K562 (cell line): ENCODE results near the gene HMGN5. TPM values are rescaled to one million over a fixed set of nuclear protein-coding genes. Genes with fewer than 3 reads are reported as not detected.

Experiments used
- ATAC-seq: fragments of 200-7000 bp; cut with Tn5 transposase; 3 replicates; pipeline ENCODE4 v1.9.1; 2020; ENCODE audit warnings: moderate library complexity
- BruUV-seq: library from RNA; stranded (reverse); fragments of 400-500 nt; replicated peaks from 2 replicates; lab custom pipeline; 2021; lab: Mats Ljungman, UMichigan
- CTCF ChIA-PET: fragments of 300-600 bp; formaldehyde crosslinking; extraction: SDS; loops from one replicate; lab custom pipeline; 2021; ENCODE audit warnings: low intra/inter-chr PET ratio; lab: Yijun Ruan, JAX
- POLR2A ChIA-PET: fragments of 300-600, 350-650 bp; sonication (Branson Sonifier 250); formaldehyde crosslinking; extraction: SDS; loops from one replicate; lab custom pipeline; 2021; ENCODE audit warnings: antibody characterized with exemption, inconsistent platforms; lab: Yijun Ruan, JAX
- DNase-seq, 4 experiments: peaks; one replicate each; pipeline versions ENCODE4 v3.0.0 to v3.0.0-alpha.2; 2011 to 2018; ENCODE audit warnings: low spot score in 3 of 4, mixed read lengths in 3 of 4; ENCODE audit errors: extremely low read depth in 1 of 4
- FAIRE-seq: peaks from 2 replicates; lab custom pipeline; 2011; peaks lifted over from hg19 to GRCh38; lab: Jason Lieb, UNC
- H2AFZ ChIP-seq: 2 replicates; pipeline ENCODE4 v1.6.0; 2011; ENCODE audit warnings: low read depth, low read length, control low read depth, inconsistent platforms
- H3K27ac ChIP-seq: fragments of 200-600 bp; 3 replicates; pipeline ENCODE4 v1.8.0; 2011; ENCODE audit warnings: low read depth, mild to moderate bottlenecking, control low read depth, inconsistent platforms, low read length, moderate library complexity, mixed read lengths; ENCODE audit errors: extremely low read depth
- H3K27me3 ChIP-seq, 2 experiments: fragments of 300-600 bp in 1 of 2; 2 replicates in 1 of 2; 3 replicates in 1 of 2; pipeline versions ENCODE4 v1.6.0 to v1.8.0; 2011; ENCODE audit warnings: inconsistent platforms in 2 of 2, low read length in 2 of 2, mild to moderate bottlenecking in 1 of 2, mixed read lengths in 1 of 2, moderate library complexity in 1 of 2; ENCODE audit not compliant: control insufficient read depth in 2 of 2, insufficient read depth in 2 of 2
- H3K36me3 ChIP-seq: fragments of 300-600 bp; 3 replicates; pipeline ENCODE4 v1.8.0; 2011; ENCODE audit warnings: mild to moderate bottlenecking, low read length, inconsistent platforms; ENCODE audit not compliant: control insufficient read depth, insufficient read depth
- H3K4me1 ChIP-seq, 2 experiments: fragments of 200-600 bp in 1 of 2; replicated peaks in 1 of 2; 2 replicates in 1 of 2; 3 replicates in 1 of 2; pipeline versions ENCODE4 v1.5.1 to v1.8.0; 2011; ENCODE audit warnings: inconsistent platforms in 2 of 2, low read length in 2 of 2, mild to moderate bottlenecking in 1 of 2, mixed read lengths in 1 of 2, moderate library complexity in 1 of 2; ENCODE audit not compliant: control insufficient read depth in 2 of 2, insufficient read depth in 2 of 2
- H3K4me2 ChIP-seq: 2 replicates; pipeline ENCODE4 v1.6.1; 2011; ENCODE audit warnings: low read length, control low read depth, inconsistent platforms, mixed read lengths; ENCODE audit not compliant: insufficient read depth
- H3K4me3 ChIP-seq: fragments of 200-600 bp; sonication (generic), shearing (Covaris generic); 2 replicates; pipeline ENCODE4 v1.5.1; 2016; ENCODE audit warnings: control low read depth, inconsistent platforms
- H3K79me2 ChIP-seq: fragments of 200-600 bp; 3 replicates; pipeline ENCODE4 v1.8.0; 2011; ENCODE audit warnings: low read length, inconsistent platforms; ENCODE audit not compliant: control insufficient read depth, insufficient read depth
- H3K9ac ChIP-seq, 2 experiments: 2 replicates each; pipeline versions ENCODE4 v1.6.0 to v1.6.1; 2011; ENCODE audit warnings: low read depth in 2 of 2, low read length in 2 of 2, control low read depth in 1 of 2, inconsistent platforms in 1 of 2, mild to moderate bottlenecking in 1 of 2, mixed read lengths in 1 of 2; ENCODE audit not compliant: insufficient read depth in 1 of 2
- H3K9me1 ChIP-seq: one replicate; pipeline ENCODE4 v1.6.0; 2011; ENCODE audit warnings: inconsistent platforms, mild to moderate bottlenecking, low read length, moderate library complexity; ENCODE audit not compliant: control insufficient read depth, insufficient read depth
- H3K9me3 ChIP-seq: replicated peaks from 2 replicates; pipeline ENCODE4 v1.5.1; 2011; ENCODE audit warnings: low read depth, low read length, inconsistent platforms; ENCODE audit not compliant: control insufficient read depth, insufficient read depth
- H4K20me1 ChIP-seq: replicated peaks from 2 replicates; pipeline ENCODE4 v1.6.1; 2011; ENCODE audit warnings: low read length, inconsistent platforms, mixed read lengths; ENCODE audit not compliant: control insufficient read depth, insufficient read depth
- ATF7 ChIP-seq: fragments of 450-650 bp; IDR thresholded peaks from 2 replicates; pipeline ENCODE4 v1.7.1; 2014; ENCODE audit warnings: mild to moderate bottlenecking, moderate library complexity
- BACH1 ChIP-seq: fragments of 200-800 bp; sonication (Bioruptor generic); IDR thresholded peaks from 2 replicates; pipeline ENCODE4 v1.6.1; 2016; ENCODE audit warnings: missing genetic modification characterization, missing compliant biosample characterization
- BRF1 ChIP-seq: IDR thresholded peaks from 3 replicates; pipeline ENCODE4 v1.6.1; 2011; ENCODE audit warnings: borderline replicate concordance, mild to moderate bottlenecking; ENCODE audit not compliant: insufficient read length; ENCODE audit errors: extremely low read depth
- CCNT2 ChIP-seq: IDR thresholded peaks from 2 replicates; pipeline ENCODE4 v1.6.1; 2011; ENCODE audit warnings: borderline replicate concordance, low read depth, mild to moderate bottlenecking, moderate library complexity, mixed read lengths, low read length; ENCODE audit not compliant: insufficient read length; ENCODE audit errors: extremely low read depth
- CREB1 ChIP-seq, 2 experiments: sonication (generic) in 1 of 2; formaldehyde crosslinking in 1 of 2; IDR thresholded peaks; 2 replicates each; pipeline versions ENCODE4 v1.6.1 to v1.8.0; 2012 to 2022; ENCODE audit warnings: inconsistent platforms in 1 of 2, mild to moderate bottlenecking in 1 of 2, missing genetic modification reagents in 1 of 2, moderate library complexity in 1 of 2
- EWSR1 ChIP-seq: fragments of 450-650 bp; IDR thresholded peaks from 2 replicates; pipeline ENCODE4 v1.6.1; 2018; ENCODE audit warnings: borderline replicate concordance, mild to moderate bottlenecking, low read depth, moderate library complexity; ENCODE audit not compliant: partially characterized antibody
- FOXM1 ChIP-seq, 2 experiments: fragments of 450-650 bp in 1 of 2; sonication (generic) in 1 of 2; formaldehyde crosslinking in 1 of 2; IDR thresholded peaks; 2 replicates each; pipeline versions ENCODE4 v1.6.1 to v1.9.0; 2017 to 2022; ENCODE audit warnings: low read depth in 2 of 2, mild to moderate bottlenecking in 2 of 2, missing genetic modification reagents in 1 of 2, moderate library complexity in 1 of 2
- HIVEP1 ChIP-seq: fragments of 250-450 bp; sonication (Bioruptor Pico); IDR thresholded peaks from 2 replicates; pipeline ENCODE4 v1.4.0; 2020; ENCODE audit warnings: mild to moderate bottlenecking
- JUNB ChIP-seq: fragments of 450-650 bp; formaldehyde crosslinking; conservative IDR thresholded peaks from 2 replicates; pipeline ENCODE4 v1.4.0; 2020; ENCODE audit warnings: mild to moderate bottlenecking
- NBN ChIP-seq: fragments of 450-650 bp; IDR thresholded peaks from 2 replicates; pipeline ENCODE4 v1.6.1; 2016; ENCODE audit warnings: low read depth, mild to moderate bottlenecking
- RAD21 ChIP-seq, 2 experiments: fragments of 250-450 bp in 1 of 2; fragments of 450-650 bp in 1 of 2; sonication (Bioruptor Pico) in 1 of 2; formaldehyde crosslinking in 1 of 2; IDR thresholded peaks in 1 of 2; conservative IDR thresholded peaks in 1 of 2; 2 replicates each; pipeline versions ENCODE4 v1.4.0 to v1.8.0; 2020 to 2022; ENCODE audit warnings: mild to moderate bottlenecking in 2 of 2, moderate library complexity in 1 of 2
- RAD51 ChIP-seq: fragments of 450-650 bp; IDR thresholded peaks from 2 replicates; pipeline ENCODE4 v1.7.1; 2016; ENCODE audit warnings: low read depth, mild to moderate bottlenecking, borderline replicate concordance
- SMARCA5 ChIP-seq: fragments of 450-650 bp; IDR thresholded peaks from 2 replicates; pipeline ENCODE4 v1.6.1; 2016
- WHSC1 ChIP-seq: IDR thresholded peaks from one replicate; pipeline ENCODE4 v1.6.1; 2012; ENCODE audit warnings: low read length, control low read depth, inconsistent platforms
- ZC3H11A ChIP-seq: IDR thresholded peaks from 2 replicates; pipeline ENCODE4 v1.6.1; 2012; ENCODE audit warnings: low read depth, low read length, improper control_type of control experiment
- ZEB2 ChIP-seq: fragments of 450-650 bp; IDR thresholded peaks from 2 replicates; pipeline ENCODE4 v1.6.1; 2016
- ZNF57 ChIP-seq: fragments of 450-650 bp; formaldehyde crosslinking; IDR thresholded peaks from 2 replicates; pipeline ENCODE4 v1.4.0; 2020; ENCODE audit warnings: mild to moderate bottlenecking, moderate library complexity
- whole genome bisulfite sequencing: fragments of 100-300 bp; shearing (Covaris generic); methylation state at CpG from one replicate; pipeline ENCODE4 v1.1.6; 2016; ENCODE audit warnings: low coverage, mixed read lengths; ENCODE audit not compliant: insufficient coverage; ENCODE audit errors: missing lambda C conversion rate; 5-methylcytosine and 5-hydroxymethylcytosine counted together
- in situ Hi-C: fragments of 300-500 bp; cut with MboI; formaldehyde crosslinking; loops from 4 replicates; pipeline ENCODE4 v1.15.0; 2018; ENCODE audit warnings: inconsistent platforms, mixed read lengths
- intact Hi-C: fragments of 100-400 bp; cut with micrococcal nuclease; formaldehyde crosslinking; loops from 2 replicates; pipeline ENCODE4 v1.14.2; 2022
- polyA plus RNA-seq, 8 experiments: library from polyadenylated mRNA; depleted of rRNA in 4 of 8; stranded (reverse) in 5 of 8; unstranded in 3 of 8; fragments of >200 nt; fragmentation: Nextera tagmentation in 2 of 8; fragmentation: Illumina TruSeq in 1 of 8; extraction: Ambion mirVana in 2 of 8; extraction: Trizol in 1 of 8; gene quantifications; 2 replicates each; pipeline versions ENCODE4 v1.2.1 to v1.2.3, GENCODE V29; 2011 to 2014; ENCODE audit warnings: inconsistent platforms in 1 of 8, missing spikeins in 1 of 8
- total RNA-seq, 7 experiments: library from RNA; depleted of rRNA in 6 of 7; stranded (reverse); fragments of >200 nt in 6 of 7; fragmentation: Illumina TruSeq in 2 of 7; extraction: Trizol in 2 of 7; gene quantifications; 2 replicates each; pipeline versions ENCODE4 v1.2.1 to v1.2.3, GENCODE V29; 2011 to 2021; ENCODE audit warnings: low replicate concordance in 1 of 7
- TF ChIP-seq, protein P1 (sequence below): fragments of 250-450 bp; sonication (Bioruptor Pico); IDR thresholded peaks from 2 replicates; pipeline ENCODE4 v1.8.0; 2021; ENCODE audit warnings: moderate library complexity, mild to moderate bottlenecking, inconsistent platforms

Gene HMGN5
- total and polyA plus RNA-seq, 9 of the 15 experiments (the other 6 are each of a cell fraction or from before 2014, with no cell fraction given) = 2.5 to 56.1 (median 7.0) TPM

DNA sequence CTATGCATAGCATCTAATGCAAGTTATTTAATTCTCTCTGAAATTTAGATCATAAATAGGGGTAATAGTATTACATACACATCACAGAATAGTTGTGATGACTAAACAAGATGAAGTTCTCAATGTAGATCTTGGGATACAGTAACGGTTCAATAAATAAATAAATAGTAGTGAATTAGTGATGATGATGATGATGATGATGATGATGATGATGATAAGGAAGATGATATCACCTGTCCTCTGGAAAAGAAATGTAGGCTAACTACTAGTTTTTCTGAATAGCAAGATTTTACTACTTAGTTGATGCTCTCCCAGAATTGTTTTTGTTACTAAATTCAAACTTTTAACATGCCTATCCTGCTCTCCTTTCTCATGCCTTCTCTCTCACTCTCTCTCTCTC is 30.5 kb upstream of the HMGN5 start:
- Histone ChIP-seq H3K4me3 (no peak overlapping the region), H3K9ac (no peak overlapping the region), H3K79me2 (no peaks in the 10 kb centered on the region), H3K4me2 (no peak overlapping the region), H4K20me1 (no peaks in the 10 kb centered on the region), H3K4me1 (no peaks in the 10 kb centered on the region; a peak in 3 of 5 replicates), H3K36me3 (no peaks in the 10 kb centered on the region), H2AFZ (no peak overlapping the region), H3K9me1 (no peaks in the 10 kb centered on the region), H3K27me3 (no peaks in the 10 kb centered on the region), H3K9me3 (no peaks in the 10 kb centered on the region), H3K27ac (no peak overlapping the region)
- ATAC-seq = no peak
- intact Hi-C loops (no loop called here), in situ Hi-C loops (no loop called here)
- no peak for TF ChIP-seq JUNB
- TF ChIP-seq NBN = no peak
- no peak for TF ChIP-seq HIVEP1 (CRISPR knock-in tag)
- no peak for TF ChIP-seq ZC3H11A
- no peak for TF ChIP-seq CREB1 (IDR thresholded peaks at IDR 0.05)
- no peak for TF ChIP-seq CREB1 (CRISPR knock-in tag; IDR thresholded peaks at IDR 0.05)
- TF ChIP-seq BRF1 = no peak
- no peak for TF ChIP-seq ZNF57
- no peak for TF ChIP-seq SMARCA5
- TF ChIP-seq CCNT2 = no peak
- no peak for TF ChIP-seq BACH1 (tag)
- no peak for TF ChIP-seq RAD51
- TF ChIP-seq, protein P1, sequence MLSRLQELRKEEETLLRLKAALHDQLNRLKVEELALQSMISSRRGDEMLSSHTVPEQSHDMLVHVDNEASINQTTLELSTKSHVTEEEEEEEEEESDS (CRISPR knock-in tag) = no peak
- no peak for TF ChIP-seq ZEB2
- no peak for TF ChIP-seq RAD21 (CRISPR knock-in tag; conservative IDR thresholded peaks at IDR 0.05 in 1 of 2, IDR thresholded peaks at IDR 0.05 in 1 of 2)
- no peak for TF ChIP-seq WHSC1
- TF ChIP-seq ATF7 = no peak
- no peak for TF ChIP-seq FOXM1 (IDR thresholded peaks at IDR 0.05; ENCODE audit: low read depth)
- TF ChIP-seq FOXM1 (CRISPR knock-in tag; IDR thresholded peaks at IDR 0.05; ENCODE audit: low read depth) = no peak
- TF ChIP-seq EWSR1 = no peak
- POLR2A ChIA-PET = interaction anchor here (0.5 kb wide), 1 partner anchor 55 kb away, joined by 3 read pairs; no protein-coding TSS in a partner anchor
- no TSS peak for BruUV-seq
- DNase-seq = no peak
- FAIRE-seq = no peak
- CTCF ChIA-PET = no interaction called here
- WGBS = no CpG with 5 or more reads among the region's 1 CpG
